DOHH2 (cell line): ENCODE results near the gene TRABD.

ENCODE experiments used
- H3F3A ChIP-seq: fragments of 200-600 bp; sonication (generic), shearing (Covaris generic); 2 replicates; pipeline ENCODE4 v1.6.0; 2016; ENCODE audit warnings: antibody characterized with exemption, mild to moderate bottlenecking; ENCODE audit not compliant: control insufficient read depth, insufficient read depth
- H3K27ac ChIP-seq: fragments of 200-600 bp; sonication (generic); 2 replicates; pipeline ENCODE4 v1.5.1; 2014; ENCODE audit warnings: low read depth, mild to moderate bottlenecking, low read length, moderate library complexity
- H3K27me3 ChIP-seq: fragments of 200-600 bp; sonication (generic); 2 replicates; pipeline ENCODE4 v1.6.1; 2014; ENCODE audit warnings: mild to moderate bottlenecking, low read length, mixed read lengths; ENCODE audit not compliant: control insufficient read depth
- H3K36me3 ChIP-seq: fragments of 200-600 bp; sonication (generic); 2 replicates; pipeline ENCODE4 v1.6.1; 2014; ENCODE audit warnings: mild to moderate bottlenecking, low read length, moderate library complexity, mixed read lengths; ENCODE audit not compliant: control insufficient read depth
- H3K4me1 ChIP-seq: fragments of 200-600 bp; sonication (generic); 2 replicates; pipeline ENCODE4 v1.6.1; 2014; ENCODE audit warnings: mild to moderate bottlenecking, low read length, mixed read lengths; ENCODE audit not compliant: control insufficient read depth
- H3K4me2 ChIP-seq: fragments of 200-600 bp; sonication (generic); 2 replicates; pipeline ENCODE4 v1.6.0; 2014; ENCODE audit warnings: mild to moderate bottlenecking, low read length, moderate library complexity
- H3K4me3 ChIP-seq: fragments of 200-600 bp; sonication (generic); 2 replicates; pipeline ENCODE4 v1.5.1; 2014; ENCODE audit warnings: mild to moderate bottlenecking, low read length, mixed read lengths
- H3K79me2 ChIP-seq: fragments of 200-600 bp; sonication (generic); 2 replicates; pipeline ENCODE4 v1.6.1; 2014; ENCODE audit warnings: mild to moderate bottlenecking, low read length, mixed read lengths; ENCODE audit not compliant: control insufficient read depth
- H3K9me2 ChIP-seq: fragments of 200-600 bp; sonication (generic); replicated peaks from 2 replicates; pipeline ENCODE4 v1.6.1; 2014; ENCODE audit warnings: mild to moderate bottlenecking, low read length, mixed read lengths; ENCODE audit not compliant: control insufficient read depth
- H3K9me3 ChIP-seq: fragments of 200-600 bp; sonication (generic); 2 replicates; pipeline ENCODE4 v1.6.1; 2014; ENCODE audit warnings: antibody characterized with exemption, low read length, mixed read lengths; ENCODE audit not compliant: control insufficient read depth, insufficient read depth
- H4K20me1 ChIP-seq: fragments of 200-600 bp; sonication (generic); 2 replicates; pipeline ENCODE4 v1.6.0; 2014; ENCODE audit warnings: low read depth, mild to moderate bottlenecking, antibody characterized with exemption, low read length, moderate library complexity; ENCODE audit not compliant: control insufficient read depth, insufficient read depth
- CTCF ChIP-seq: fragments of 200-600 bp; sonication (generic); IDR thresholded peaks from one replicate; pipeline ENCODE4 v1.5.1; 2014; ENCODE audit warnings: antibody characterized with exemption, mild to moderate bottlenecking, low read depth, low read length; ENCODE audit not compliant: poor library complexity, severe bottlenecking
- EZH2phosphoT487 ChIP-seq: fragments of 200-600 bp; sonication (generic); IDR thresholded peaks from 2 replicates; pipeline ENCODE4 v1.6.1; 2017; ENCODE audit warnings: borderline replicate concordance, mild to moderate bottlenecking, antibody characterized with exemption, low read length, moderate library complexity, mixed read lengths

Gene TRABD

GRCh38 chr22:50184004-50184901 lies 1.5 kb upstream of the TRABD start:
- no peaks in the 10 kb centered on the region for H3K9me2 ChIP-seq
- no peaks in the 10 kb centered on the region for H3K27me3 ChIP-seq
- TF ChIP-seq EZH2phosphoT487 (no peak), CTCF (no peak)
- no peaks in the 10 kb centered on the region for H4K20me1 ChIP-seq
- peaks cover 37% of the 10 kb centered on the region for H3K79me2 ChIP-seq
- peak overlapping the region; percentile 97 for H3K4me2 ChIP-seq
- no peaks in the 10 kb centered on the region for H3K9me3 ChIP-seq
- peaks cover 21% of the 10 kb centered on the region for H3F3A ChIP-seq
- H3K4me3 ChIP-seq: peak overlapping the region; percentile 97
- H3K36me3 ChIP-seq: peaks cover 29% of the 10 kb centered on the region
- peaks cover 47% of the 10 kb centered on the region for H3K4me1 ChIP-seq
- H3K27ac ChIP-seq: no peak overlapping the region

GRCh38 chr22:50184902-50185374 lies 775 bp upstream of the TRABD start:
- Histone ChIP-seq H3K27ac (peak overlapping the region; percentile 64), H3K4me2 (peak overlapping the region; percentile 97), H4K20me1 (no peaks in the 10 kb centered on the region), H3K9me3 (no peaks in the 10 kb centered on the region), H3K27me3 (no peaks in the 10 kb centered on the region), H3K79me2 (peaks cover 37% of the 10 kb centered on the region), H3K4me1 (peaks cover 48% of the 10 kb centered on the region), H3K9me2 (no peaks in the 10 kb centered on the region), H3K4me3 (peak overlapping the region; percentile 97), H3K36me3 (peaks cover 32% of the 10 kb centered on the region), H3F3A (peaks cover 28% of the 10 kb centered on the region)
- TF ChIP-seq EZH2phosphoT487: no peak
- no peak for TF ChIP-seq CTCF

- no peaks in the 10 kb centered on the region for H3K27me3 ChIP-seq
- H3K9me3 ChIP-seq: no peaks in the 10 kb centered on the region
- peak overlapping the region; percentile 99 for H3K4me2 ChIP-seq
- TF ChIP-seq EZH2phosphoT487: no peak
- no peak for TF ChIP-seq CTCF
- peaks cover 57% of the 10 kb centered on the region for H3K4me1 ChIP-seq
- H3K9me2 ChIP-seq: no peaks in the 10 kb centered on the region
- H3K36me3 ChIP-seq: peaks cover 37% of the 10 kb centered on the region
- peak overlapping the region; percentile 100 for H3K27ac ChIP-seq
- H3F3A ChIP-seq: peaks cover 36% of the 10 kb centered on the region
- peaks cover 37% of the 10 kb centered on the region for H3K79me2 ChIP-seq
- H4K20me1 ChIP-seq: no peaks in the 10 kb centered on the region
- H3K4me3 ChIP-seq: peak overlapping the region; percentile 87
Observed at GRCh38 chr22:50186181-50186714, 535 bp downstream of the TRABD start.
